Iris pigment epithelial cell (primary cell): ENCODE measurements around the gene GNG12.

Experiments used
- DNase-seq: peaks from one replicate; pipeline ENCODE4 v3.0.0-alpha.2; 2011; ENCODE audit warnings: low read depth

GNG12 gene

DNA sequence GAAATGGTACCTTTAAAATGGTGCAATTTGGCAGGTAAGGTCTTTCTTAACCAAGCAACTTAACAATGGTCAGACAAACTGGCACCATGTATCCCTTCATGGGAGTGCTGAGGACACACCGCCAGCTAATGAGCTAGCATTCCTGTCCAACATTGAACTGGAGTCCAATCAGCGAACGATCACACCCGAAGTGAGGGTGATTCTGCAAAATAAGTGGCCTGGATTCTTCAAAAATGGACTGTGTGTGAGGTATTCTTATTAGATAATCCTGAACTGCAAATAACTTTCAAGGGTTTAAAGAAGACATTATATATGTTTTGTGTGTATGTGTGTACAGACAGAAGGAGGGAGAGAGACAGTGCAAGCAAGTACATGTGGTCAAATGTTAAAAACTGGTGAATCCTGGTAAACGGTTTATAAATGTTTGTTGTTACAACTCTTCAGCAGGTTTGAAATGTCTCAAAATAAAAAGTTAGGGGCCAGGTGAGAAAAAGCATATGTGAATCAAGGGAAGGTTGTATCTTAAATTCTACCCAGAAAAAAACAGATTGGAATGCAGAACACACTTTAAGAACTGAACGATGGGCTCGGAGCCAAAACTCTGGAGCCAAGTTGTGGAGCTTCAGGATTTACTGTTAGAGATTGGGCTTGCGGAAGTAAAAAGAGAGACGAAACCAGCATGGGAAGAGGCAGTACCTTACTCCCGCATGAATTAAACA lies 127.4 kb downstream of the GNG12 start:
- DNase-seq = no peak

DNA sequence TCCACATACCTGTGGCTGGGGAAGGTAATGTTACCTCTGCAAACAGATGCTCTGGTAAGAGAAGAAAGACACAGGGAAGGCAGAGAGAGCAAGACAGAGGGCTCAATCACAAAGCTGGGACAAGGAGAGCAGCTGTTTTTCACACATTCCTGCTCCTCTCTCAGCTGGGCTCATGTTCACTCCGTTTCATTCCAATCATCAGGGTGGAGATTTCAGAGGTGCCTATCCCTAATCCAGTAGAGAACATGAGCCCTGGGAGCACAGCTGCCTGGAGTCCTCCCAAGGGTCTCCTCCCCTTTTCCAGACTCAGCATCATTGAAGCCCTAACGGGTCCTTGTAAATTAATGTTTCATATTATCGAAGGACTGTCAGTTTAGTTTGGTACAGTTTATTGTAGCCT lies 128.9 kb downstream of the GNG12 start:
- DNase-seq = no peak

DNA sequence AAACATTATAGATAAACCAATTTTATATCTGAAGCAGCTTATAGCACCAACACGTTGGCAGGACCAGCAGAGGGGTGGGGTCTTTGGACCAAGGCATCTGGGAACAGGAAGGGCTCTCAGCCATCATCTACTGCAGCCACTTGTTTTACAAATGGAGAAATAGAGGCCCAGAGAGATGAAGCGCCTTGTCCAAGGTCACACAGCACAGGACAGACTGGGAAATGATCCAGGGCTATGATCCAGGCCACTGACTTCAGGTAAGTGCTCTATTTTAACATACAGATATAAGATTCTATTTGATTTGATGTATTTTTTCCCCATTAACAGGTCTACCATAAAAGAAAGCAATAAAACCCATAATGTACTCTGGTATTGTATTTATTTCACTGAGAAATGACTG lies 131.4 kb downstream of the GNG12 start:
- DNase-seq = no peak

DNA sequence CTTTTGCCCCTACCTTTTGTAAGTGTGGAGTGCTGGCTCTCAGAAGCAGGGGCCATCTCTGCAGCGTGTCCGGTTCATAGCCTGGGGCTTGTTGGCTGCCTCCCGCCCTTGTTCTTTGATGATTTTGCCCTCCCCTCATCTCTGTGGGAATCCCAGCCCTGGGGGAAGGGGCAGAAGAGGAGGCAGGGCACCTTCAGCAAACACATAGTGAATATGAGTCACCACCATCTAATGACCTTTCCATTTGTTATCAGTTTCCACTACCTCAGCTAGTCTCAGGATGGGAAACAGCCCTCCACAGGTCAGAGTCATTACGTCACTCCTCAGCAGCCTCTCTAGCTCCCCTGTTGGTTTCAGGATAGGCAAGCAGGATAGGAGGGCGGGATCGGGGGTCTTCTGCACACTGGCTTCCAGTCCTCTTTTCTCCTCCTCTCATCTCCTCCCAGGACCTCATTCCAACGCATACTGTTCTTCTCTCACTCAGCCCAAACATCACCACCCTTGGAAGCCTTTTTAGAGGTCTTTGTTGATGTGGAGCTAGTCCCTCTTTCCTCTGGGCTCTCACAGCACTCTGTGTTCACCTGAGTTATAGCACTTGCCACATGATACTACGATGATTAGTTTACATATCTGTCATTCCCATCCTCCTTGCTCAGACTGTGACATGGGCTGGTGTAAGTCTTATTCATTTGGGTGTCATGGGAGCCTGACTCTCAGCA lies 132.4 kb downstream of the GNG12 start:
- DNase-seq = peak; percentile 77

DNA sequence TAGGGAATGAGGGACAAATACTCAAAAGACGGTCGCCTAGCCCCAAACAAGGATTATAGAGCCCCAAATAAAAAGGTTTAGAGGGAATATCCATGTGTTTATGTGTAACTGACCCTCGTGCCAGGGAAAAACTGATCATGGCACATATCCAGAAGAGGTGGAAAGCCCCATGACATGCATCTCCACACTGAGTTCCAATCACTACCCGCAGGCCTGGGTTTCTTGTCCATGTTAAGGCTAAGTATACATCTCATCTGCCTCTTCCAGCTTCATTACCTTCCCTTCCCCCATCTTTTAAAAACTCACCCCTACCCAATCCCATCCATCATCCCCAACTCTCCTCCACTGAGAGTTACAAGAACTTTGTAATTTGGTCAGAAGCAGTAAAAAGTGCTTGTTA lies 133.0 kb downstream of the GNG12 start:
- no peak for DNase-seq

DNA sequence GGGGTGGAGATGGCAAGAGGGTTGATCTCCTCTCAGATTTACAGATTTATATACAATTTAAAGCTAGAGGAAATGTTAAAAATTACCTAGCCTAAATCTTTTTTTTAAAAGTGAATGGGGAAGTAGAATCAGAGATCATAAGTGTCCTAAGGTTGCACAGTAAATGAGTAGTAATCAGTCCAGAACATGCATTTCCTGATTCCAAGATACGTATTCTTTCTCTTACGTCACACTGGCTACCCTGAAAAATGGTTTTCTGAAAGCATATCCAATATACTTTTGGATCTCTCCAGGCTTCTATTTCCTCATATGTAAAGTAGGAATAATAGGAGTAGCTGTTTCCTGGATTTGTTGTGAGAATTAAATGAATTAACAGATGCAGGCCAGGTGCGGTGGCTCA lies 136.6 kb downstream of the GNG12 start:
- DNase-seq = no peak

DNA sequence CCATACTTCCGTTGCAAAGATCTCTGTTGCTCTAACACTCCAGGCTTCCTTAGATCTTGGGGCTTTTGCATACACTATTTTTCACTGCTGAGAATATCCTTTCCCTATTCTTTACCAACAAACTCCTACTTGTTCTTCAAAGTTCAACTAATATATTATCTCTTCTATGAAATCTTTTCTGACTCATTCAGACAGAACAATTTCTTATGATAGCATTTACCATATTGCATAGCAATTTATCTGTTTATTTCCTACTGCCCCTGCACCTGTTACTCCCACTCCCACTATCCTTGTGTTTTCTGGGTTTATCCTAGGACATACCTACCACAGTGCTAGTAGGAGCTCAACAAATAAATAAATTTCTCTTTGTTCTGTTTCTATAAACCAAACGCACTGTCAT lies 137.3 kb downstream of the GNG12 start:
- no peak for DNase-seq

DNA sequence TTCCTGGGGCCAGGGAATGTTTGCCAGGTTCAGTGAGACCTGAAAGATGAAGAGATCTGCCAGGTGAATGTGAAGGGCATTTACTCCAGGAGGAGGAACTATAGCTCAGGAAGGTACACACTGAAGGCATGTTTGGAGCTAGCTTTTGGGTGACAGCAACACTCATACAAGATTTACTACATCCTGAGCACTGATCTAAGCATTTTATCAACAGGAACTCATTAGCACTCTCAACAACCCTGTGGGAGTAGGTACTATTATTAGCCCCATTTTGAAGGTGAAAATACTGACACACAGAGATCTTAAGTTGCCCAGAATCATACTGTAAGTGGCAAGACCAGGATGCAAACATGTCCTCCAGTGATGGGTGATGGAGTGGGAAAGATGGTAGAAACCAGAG lies 141.6 kb downstream of the GNG12 start:
- no peak for DNase-seq

DNA sequence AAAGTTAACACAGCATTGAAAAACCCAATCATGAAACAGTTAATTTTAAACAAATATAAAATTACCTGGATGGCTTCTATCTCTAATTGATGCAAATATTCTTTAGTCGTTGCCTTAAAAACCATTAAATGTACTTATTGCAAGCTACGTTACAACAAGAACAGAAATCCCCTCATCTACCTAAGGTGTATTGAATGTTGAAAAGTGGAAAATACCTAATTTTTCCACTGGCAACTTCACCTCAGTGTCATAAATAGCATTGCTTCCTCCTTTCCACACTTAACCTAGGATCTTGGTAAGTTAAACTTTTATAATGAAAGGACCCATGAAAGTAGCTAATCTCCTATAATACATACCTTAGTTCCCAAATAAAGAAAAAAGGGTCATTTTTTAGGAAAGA lies 142.9 kb downstream of the GNG12 start:
- no peak for DNase-seq

DNA sequence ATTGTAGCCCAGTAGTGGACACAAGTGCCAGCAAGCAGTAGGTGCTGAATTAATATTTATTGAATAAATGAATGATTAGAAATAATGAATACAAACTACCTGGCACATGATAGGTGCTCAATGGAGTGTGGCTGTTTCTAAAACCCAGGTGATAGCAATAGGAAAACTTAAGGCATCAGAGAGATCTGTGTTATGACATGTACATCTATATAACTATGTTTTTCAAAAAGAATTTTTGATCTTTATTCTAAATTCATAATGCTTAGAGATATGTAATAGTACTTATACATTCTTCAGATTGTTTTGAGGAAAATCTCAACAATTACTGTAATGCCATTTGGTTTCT lies 143.3 kb downstream of the GNG12 start:
- DNase-seq = no peak

DNA sequence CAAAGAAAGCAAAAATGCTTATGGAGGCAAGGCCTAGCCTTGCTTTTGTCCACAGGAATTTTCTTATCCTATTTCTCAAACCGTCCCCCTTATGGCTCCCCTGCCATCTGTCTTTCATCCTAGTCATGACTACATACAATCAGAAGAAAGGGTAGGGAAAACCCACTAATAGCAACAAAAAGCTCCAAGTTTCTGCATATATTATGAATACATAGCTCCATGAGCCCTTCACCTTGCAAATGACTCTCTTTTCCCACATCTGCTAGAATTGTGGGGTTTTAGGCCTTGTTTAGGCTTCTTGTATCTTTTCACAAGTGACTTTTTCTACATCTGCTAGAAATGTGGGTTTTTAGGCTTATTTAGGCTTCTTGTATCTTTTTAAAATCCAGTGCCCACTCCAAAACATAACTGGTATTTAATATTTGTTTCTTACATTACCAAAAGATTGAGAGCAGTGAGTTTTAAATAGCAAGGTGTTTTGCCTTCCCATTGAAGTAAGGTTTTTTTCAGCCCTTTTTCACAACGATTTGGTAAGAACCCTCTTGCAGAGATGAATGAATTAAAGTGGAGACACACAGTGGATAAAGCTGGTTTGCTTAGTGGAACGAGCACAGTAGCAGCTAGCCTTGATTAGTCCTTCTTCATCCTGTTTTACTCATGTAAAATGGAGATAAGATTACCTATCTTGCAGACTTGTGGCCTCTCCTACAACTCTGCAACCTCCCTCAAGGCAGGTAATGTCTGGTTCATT lies 143.8 kb downstream of the GNG12 start:
- DNase-seq = no peak

DNA sequence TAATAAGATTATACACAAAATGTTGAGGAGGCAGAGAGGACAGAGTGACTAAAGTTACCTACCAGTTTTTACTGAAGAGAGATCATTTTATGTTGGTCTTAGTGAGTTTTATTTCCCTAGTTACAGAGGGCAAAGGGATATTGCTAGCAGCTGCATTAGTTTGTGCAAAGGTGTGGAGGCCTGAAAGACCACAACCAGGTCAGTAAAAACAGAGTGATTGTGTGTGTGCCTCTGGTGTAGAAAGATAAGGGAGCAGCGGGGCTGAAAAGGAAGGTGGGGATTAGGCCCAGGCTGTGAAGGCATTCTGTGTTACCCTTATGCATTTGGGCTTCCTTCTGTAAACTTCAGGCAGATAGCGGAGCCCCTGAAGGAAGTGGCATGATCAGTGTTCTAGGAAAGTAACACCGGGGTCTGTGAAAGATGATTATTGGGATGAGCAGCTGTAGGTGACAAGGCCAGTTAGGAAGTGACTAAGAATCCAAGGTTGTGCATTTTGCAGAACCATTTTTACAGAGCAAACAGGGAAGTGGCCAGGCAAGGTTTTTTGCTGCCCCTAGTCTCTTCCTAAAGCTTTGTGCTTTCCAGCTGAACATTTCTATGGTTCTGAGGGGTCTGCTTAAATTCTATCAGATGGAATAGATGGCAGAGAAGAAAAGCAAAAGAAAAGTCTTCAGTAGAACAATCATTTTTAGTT lies 144.6 kb downstream of the GNG12 start:
- DNase-seq = no peak

DNA sequence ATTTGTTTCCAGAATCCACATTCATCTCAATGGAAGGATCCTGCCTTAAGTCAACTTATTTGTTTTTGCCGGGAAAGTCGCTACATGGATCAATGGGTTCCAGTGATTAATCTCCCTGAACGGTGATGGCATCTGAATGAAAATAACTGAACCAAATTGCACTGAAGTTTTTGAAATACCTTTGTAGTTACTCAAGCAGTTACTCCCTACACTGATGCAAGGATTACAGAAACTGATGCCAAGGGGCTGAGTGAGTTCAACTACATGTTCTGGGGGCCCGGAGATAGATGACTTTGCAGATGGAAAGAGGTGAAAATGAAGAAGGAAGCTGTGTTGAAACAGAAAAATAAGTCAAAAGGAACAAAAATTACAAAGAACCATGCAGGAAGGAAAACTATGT lies 145.6 kb downstream of the GNG12 start:
- peak; percentile 87 for DNase-seq

DNA sequence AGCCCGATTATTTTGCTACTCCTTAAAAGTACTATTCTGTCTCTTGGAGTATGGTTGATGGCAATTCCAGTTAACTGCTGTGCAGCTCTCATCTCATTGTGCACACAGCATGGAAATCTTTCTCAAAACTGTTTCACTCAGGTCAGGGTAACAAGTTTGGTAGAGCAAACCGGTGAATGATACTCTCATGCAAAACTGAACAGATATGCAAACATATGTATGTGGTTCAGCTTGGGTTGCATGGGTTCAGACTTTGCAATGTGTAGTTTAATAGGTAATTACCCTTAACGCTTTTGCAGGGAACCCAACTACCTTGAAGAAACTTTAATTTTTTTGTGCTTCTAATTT lies 146.1 kb downstream of the GNG12 start:
- DNase-seq = no peak

DNA sequence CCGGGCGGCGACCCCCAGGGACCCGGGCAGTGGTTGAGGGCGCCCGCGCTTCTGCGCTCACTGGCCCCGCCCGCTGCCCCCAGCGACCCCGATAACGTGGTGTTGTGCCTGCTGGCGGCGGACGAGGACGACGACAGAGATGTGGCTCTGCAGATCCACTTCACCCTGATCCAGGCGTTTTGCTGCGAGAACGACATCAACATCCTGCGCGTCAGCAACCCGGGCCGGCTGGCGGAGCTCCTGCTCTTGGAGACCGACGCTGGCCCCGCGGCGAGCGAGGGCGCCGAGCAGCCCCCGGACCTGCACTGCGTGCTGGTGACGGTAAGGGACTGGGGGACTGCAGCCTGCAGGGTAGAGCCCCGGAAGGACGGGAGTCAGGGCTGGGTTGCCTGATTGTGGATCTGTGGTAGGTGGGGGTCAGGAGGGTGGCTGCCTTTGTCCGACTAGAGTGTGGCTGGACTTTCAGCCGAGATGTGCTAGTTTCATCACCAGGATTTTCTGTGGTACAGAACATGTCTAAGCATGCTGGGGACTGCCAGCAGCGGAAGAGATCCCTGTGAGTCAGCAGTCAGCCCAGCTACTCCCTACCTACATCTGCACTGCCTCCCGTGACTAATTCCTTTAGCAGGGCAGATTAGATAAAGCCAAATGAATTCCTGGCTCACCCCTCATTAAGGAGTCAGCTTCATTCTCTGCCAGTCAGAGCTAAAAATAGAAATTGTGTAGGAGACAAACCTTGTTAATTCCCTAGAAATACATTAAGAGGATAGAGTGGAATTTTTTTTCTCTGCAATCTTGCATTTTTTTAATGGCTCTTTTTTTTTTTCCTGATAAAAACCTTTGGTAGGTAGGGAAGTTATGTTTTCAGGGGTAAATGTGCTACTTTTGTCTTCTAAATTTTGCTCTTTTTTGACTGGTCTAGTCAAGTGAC lies 146.7 kb downstream of the GNG12 start:
- DNase-seq = peak; percentile 98

DNA sequence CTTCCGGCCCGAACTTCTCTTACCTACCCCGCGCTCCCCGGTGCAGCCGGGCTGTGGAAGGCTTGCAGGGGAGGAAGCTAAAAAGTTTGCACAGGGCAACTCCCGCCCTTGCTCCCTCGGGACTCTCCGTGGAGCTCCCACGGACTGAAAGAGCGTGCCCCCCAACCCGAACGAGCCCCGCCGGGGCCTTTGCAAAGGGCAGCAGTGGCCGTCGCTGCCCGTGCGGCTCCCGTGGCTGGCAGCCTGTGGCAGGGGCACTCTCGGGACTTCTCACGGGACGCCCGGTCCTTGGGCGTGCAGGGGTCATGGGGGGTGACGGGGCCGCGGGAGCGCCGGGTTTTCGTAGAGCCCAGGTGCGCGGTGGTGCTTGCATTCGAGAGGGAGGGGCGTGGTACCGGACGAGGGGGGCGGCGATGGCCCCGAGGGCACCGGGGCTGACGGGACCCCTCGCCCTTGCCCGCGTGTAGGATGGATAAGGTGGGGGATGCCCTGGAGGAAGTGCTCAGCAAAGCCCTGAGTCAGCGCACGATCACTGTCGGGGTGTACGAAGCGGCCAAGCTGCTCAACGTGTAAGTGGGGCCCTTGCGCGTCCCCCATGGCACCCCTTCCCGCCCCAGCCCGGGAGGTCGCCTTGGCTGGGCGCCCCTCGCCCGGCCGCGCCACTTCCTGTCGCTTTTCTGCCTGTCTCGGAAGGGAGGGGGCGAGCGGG lies 147.6 kb downstream of the GNG12 start:
- DNase-seq = peak; percentile 58

DNA sequence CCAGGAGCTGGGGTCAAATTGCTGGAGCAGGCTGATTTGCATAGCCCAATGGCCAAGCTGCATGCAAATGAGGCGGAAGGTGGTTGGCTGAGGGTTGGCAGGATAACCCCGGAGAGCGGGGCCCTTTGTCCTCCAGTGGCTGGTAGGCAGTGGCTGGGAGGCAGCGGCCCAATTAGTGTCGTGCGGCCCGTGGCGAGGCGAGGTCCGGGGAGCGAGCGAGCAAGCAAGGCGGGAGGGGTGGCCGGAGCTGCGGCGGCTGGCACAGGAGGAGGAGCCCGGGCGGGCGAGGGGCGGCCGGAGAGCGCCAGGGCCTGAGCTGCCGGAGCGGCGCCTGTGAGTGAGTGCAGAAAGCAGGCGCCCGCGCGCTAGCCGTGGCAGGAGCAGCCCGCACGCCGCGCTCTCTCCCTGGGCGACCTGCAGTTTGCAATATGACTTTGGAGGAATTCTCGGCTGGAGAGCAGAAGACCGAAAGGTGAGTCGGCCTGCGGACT lies 148.2 kb downstream of the GNG12 start, which contains the start of gene GADD45A:
GADD45A (plus strand) TSS at position 135 of the 491 bp plus-strand sequence; CDS start at position 429, 294 bp downstream.
- peak; percentile 100 for DNase-seq

DNA sequence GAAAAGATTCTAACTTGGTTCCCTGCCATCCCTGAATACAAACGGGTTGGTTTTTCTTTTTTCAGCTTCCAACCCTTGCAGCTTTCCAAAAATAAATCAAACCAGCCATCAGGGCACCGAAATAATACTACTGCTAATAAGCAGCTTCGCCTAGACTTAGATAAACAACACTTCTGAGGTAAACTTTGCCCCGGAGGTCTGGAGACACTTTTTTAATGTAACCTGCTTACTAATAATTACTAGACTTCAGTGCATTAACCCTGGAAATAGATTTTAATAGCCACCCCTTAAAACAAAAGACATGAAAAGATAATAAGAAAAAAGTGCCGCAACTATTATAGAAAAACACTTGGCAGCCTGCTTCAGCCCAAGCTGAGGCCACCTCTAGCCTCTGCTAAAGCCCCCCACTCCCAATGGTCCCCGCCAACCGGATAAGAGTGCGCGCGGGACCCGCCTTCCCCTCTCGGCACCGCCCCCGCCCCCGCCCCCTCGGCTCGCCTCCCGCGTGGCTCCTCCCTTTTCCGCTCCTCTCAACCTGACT lies 148.7 kb downstream of the GNG12 start:
- no peak for DNase-seq

DNA sequence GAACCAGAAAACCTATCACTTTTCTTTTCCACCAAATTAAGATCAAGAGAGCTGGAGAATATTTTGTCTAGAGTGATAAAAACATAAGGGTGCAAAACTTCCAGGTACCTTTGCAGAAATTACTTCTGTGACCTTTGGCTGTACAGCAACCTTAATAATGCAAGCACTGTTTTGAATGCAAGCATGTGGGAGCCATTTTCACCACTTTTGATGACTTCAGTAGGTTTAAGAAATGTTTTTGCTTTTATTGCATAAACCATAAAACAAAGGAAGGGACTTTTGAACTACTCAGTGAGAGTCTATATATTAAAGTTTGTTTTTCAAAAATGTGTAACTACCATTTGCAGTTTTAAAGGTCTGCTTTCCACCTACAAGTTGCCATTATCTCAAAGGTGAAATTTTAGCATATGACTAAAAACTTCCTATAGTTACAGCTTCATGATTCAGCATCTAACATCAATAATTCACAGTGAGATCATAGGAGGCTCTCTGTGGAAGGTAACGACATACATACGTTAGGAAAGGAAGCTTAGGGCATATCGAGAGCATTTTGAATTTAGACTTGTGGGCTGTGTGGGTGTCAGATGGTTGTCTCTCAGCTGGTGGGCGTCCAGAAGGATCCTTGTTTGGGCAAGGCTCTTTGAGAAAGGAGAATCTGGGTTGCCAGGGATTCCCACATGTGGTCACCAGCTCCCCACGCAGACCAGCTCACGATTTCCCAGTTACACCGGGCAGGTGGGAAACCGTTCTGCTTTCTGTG lies 149.3 kb downstream of the GNG12 start:
- DNase-seq = peak; percentile 73

DNA sequence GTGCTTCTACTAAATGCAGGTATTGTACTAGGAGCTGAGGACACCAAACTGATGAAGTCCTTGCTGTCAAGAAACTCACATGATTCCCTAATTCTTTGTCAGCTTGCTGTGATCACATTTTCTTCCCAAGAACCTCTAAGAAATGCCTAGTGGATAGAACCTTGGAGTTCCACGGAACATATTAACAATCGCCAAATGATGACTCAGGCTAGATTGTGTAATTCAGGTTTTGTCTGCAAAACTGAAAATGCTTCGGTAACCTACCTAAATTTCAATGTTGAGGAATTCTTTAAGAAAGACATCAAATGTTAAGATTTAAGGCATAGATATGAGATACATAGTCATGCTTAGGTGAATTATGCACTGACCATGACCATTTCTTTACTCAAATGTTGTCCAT lies 150.0 kb downstream of the GNG12 start:
- DNase-seq = peak; percentile 86
